HEK293T (cell line): ENCODE results near the gene BCAM.
"Not testable (repeated sequence)": the region's sequence is repeated elsewhere in the genome, so short reads cannot be mapped to it uniquely, and the experiment has no call there.

Experiments used
- BHLHE40 ChIP-seq: fragments of 450-650 bp; IDR thresholded peaks from 2 replicates; pipeline ENCODE4 v1.6.1; 2016; ENCODE audit warnings: mild to moderate bottlenecking, moderate library complexity, borderline replicate concordance
- FOXA1 ChIP-seq: fragments of 450-650 bp; IDR thresholded peaks from 2 replicates; pipeline ENCODE4 v1.6.1; 2016; ENCODE audit warnings: mild to moderate bottlenecking
- FOXK2 ChIP-seq: fragments of 450-650 bp; IDR thresholded peaks from 2 replicates; pipeline ENCODE4 v1.6.1; 2016; ENCODE audit warnings: mild to moderate bottlenecking
- FOXM1 ChIP-seq: fragments of 450-650 bp; IDR thresholded peaks from 2 replicates; pipeline ENCODE4 v1.6.1; 2017; ENCODE audit warnings: mild to moderate bottlenecking, borderline replicate concordance
- HDGF ChIP-seq: fragments of 450-650 bp; IDR thresholded peaks from 2 replicates; pipeline ENCODE4 v1.6.1; 2017; ENCODE audit warnings: antibody characterized with exemption, borderline replicate concordance
- L3MBTL2 ChIP-seq: fragments of 450-650 bp; conservative IDR thresholded peaks from 2 replicates; pipeline ENCODE4 v1.6.1; 2016; ENCODE audit warnings: mild to moderate bottlenecking
- SUZ12 ChIP-seq: fragments of 450-650 bp; IDR thresholded peaks from 2 replicates; pipeline ENCODE4 v1.6.1; 2016; ENCODE audit warnings: mild to moderate bottlenecking
- TARDBP ChIP-seq: fragments of 450-650 bp; IDR thresholded peaks from 2 replicates; pipeline ENCODE4 v1.6.1; 2016
- TF ChIP-seq, protein P1 (sequence below): fragments of 450-650 bp; IDR thresholded peaks from 2 replicates; pipeline ENCODE4 v1.6.1; 2016

DNA sequence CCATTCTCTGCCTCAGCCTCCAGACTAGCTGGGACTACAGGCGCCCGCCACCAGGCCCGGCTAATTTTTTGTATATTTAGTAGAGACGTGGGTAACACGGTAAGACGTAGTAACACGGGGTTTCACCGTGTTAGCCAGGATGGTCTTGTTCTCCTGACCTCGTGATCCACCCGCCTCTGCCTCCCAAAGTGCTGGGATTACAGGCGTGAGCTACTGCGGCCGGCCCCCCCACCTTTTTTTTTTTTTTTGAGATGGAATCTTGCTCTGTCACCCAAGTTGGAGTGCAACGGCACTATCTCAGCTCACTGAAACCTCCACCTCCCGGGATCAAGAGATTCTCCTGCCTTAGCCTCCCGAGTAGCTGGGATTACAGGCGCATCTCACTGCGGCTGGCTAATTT, 36.8 kb upstream of the BCAM start:
- TF ChIP-seq FOXK2, FOXM1, BHLHE40, SUZ12, TARDBP, L3MBTL2, FOXA1, HDGF: not testable (repeated sequence)
- TF ChIP-seq, protein P1, sequence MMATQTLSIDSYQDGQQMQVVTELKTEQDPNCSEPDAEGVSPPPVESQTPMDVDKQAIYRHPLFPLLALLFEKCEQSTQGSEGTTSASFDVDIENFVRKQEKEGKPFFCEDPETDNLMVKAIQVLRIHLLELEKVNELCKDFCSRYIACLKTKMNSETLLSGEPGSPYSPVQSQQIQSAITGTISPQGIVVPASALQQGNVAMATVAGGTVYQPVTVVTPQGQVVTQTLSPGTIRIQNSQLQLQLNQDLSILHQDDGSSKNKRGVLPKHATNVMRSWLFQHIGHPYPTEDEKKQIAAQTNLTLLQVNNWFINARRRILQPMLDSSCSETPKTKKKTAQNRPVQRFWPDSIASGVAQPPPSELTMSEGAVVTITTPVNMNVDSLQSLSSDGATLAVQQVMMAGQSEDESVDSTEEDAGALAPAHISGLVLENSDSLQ, result not testable (repeated sequence)
